HG02571 (cell line): ENCODE data around the gene PLSCR1.
"Not testable (repeated sequence)": the region's sequence is repeated elsewhere in the genome, so short reads cannot be mapped to it uniquely, and the experiment has no call there.

Source experiments
- ATAC-seq: cut with Tn5 transposase; IDR thresholded peaks from one replicate; pipeline ENCODE4 v1.9.1; 2021; ENCODE audit warnings: mild to moderate bottlenecking, moderate library complexity; ENCODE audit not compliant: unreplicated experiment

PLSCR1 gene

DNA sequence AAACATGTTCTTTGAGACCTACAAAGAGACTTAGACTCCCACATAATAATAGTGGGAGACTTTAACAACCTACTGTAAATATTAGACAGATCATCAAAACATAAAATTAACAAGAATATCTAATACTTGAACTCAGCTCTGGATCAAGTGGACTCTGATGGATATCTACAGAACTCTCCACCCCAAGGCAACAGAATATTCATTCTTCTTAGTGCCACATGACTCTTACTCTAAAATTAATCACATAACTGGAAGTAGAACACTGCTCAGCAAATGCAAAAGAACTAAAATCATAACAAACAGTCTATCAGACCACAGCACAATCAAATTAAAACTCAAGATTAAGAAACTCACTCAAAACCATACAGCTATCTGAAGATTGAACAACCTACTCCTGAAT lies 59.1 kb downstream of the PLSCR1 start:
- ATAC-seq, result no peak

- no peak for ATAC-seq
These were observed 68.2 kb downstream of the PLSCR1 start for GRCh38 chr3:146476094-146476740.

DNA sequence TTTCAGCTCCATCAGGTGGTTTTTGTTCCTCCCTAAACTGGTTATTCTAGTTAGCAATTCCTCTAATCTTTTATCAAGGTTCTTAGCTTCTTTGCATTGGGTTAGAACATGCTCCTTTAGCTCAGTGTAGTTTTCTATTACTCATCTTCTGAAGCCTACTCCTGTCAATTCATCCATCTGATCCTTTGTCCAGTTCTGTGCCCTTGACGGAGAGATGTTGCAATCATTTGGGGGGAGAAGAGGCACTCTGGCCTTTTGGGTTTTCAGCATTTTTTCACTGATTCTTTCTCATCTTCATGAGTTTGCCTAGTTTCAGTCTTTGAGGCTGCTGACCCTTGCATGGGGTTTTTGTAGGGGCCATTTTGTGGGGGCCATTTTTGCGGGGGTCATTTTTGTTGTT lies 69.4 kb downstream of the PLSCR1 start:
- ATAC-seq, result not testable (repeated sequence)

DNA sequence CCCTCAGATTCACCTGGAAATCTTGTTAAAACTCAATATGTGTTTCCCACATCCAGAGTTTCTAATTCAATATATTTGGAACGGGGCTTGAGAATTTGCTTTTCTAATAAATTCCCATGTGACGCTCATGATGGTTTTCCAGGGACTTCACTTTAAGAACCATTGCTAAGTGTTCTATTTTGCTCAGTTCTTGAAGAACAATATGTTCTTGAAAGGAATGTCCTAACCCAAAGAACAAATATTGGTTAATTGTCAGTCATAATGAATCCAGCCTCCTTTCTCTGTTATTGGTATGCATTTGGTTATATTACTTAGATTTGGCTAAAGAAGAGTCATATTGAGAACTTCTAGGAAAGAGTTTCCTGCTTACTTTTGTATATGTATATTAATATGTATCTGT lies 70.7 kb downstream of the PLSCR1 start:
- ATAC-seq, result no peak

DNA sequence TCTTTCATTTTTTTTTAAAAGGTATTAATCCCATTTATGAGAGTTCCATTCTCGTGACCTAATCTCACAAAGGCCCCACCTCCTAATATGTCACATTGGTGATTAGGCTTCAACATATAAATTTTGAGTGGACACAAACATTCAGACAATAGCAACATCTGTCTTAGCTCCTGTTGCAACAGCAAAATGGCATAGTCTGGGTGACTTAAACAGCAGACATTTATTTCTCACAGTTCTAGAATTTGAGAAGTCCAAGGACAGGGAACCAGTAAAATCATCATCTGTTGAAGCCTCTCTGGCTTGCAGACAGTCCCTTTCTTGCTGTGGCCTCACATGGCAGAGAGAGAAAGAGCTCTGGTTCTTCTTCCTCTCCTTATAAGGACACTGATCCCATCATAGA lies 71.8 kb downstream of the PLSCR1 start:
- ATAC-seq, result no peak

DNA sequence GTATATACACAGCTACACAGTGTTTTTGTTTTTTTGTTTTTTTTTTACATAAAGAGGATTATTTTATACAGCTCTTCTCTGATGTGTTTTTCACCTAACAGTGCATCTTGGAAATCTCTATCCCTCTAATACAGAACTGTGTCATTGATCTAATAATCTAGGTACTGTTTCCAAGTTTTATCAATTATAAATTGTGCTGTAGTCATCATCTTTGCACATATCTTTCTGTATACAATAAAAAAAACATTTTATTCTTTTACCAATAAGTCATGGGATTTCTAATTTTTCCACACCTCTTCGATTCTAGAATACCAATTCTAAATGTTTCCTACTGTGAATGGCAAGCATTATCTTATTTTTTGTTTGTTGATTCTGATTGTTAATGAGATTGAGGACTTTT lies 73.4 kb downstream of the PLSCR1 start:
- ATAC-seq, result no peak

GRCh38 chr3:146470425-146470990 lies 73.9 kb downstream of the PLSCR1 start:
- ATAC-seq, result no peak

- ATAC-seq, result peak; percentile 97
These were observed 75.0 kb downstream of the PLSCR1 start, which contains the start of gene PLSCR2 for GRCh38 chr3:146469150-146470017. PLSCR2 (minus strand) TSS chr3:146469561; CDS start chr3:146459904, 9,657 bp downstream.

DNA sequence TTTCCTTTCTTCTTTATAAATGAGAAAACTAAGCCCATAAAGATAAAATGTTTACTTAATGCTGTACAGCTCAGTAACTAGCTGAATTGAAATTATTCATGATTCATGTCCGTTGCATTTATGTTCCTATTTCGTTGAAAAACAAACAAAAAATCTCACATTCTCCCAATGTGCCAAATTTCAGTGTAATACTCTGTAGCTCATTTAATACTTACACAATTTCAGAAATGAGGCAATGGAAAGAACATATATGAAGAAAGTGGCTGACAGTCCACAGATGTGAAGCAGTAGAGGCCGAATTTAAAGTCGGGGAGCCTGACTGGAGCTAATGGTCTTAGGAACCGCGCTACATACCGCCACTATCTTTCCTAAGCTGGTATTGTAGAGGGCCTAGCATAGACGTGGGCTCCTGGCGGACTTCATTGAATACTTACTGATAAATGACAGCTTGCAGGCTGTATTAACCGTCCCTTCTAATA lies 75.7 kb downstream of the PLSCR1 start:
- no peak for ATAC-seq

DNA sequence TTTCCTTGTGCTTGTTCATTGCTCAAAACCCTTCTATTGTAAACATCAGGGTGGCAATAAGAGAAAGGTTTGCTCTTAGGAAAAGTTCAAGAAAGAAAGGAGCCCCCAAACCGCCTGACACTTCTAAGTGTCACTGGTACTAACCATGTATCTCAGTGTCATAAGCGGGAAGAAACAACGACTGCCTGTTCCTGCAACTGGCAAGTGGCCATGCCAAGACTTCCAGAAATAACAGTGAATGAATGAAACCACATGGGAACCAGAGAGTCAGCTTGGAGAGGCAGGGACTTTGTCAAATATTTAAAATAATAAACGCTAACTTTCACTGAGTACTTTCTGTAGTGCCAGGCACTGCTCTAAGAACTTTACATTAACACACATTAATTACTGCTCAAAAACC lies 76.2 kb downstream of the PLSCR1 start:
- ATAC-seq, result no peak

DNA sequence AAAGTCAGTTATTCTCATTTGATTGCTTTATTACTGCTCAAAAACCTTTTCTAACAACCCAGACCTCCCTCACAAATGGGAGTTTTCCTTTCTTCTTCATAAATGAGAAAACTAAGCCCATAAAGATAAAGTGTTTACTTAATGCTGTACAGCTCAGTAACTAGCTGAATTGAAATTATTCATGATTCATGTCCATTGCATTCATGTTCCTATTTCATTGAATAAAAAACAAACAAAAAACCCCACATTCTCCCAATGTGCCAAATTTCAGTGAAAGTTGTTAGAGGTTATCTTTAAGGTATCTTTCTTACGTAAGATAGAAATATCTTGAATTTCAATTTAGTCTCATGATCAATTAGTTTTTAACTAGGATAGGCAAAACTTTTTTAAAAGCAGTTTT lies 77.8 kb downstream of the PLSCR1 start:
- ATAC-seq, result no peak

DNA sequence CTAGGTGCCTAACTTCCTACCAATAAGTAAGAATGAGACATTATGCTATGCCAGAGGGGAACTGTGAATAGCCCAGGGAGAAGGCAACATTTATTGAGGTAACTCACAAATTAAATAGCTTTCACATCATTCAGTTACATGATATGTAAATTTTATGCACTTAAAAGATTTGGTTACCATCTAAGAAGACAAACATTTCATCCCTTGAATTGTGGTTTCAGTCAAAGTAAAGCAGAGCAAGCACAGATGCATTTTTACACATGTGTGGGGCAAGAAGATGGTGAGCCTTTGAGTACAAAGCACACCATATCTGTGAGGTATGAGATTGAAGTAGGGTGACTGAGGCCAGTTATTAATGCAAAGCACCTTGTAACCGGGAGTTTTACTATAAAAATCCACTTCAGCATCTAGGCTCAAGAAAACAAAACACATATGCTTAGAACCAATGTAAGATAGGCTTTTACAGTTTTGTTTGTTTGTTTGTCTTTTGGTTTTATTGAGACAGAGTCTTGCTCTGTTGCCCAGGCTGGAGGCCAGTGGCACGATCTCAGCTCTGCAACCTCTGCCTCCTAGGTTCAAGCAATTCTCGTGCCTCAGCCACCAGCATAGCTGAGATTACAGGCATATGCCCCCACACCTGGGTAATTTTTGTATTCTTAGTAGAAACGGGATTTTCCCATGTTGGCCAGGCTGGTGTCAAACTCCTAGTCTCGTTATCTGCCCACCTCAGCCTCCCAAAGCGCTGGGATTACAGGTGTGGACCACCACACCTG lies 78.5 kb downstream of the PLSCR1 start:
- ATAC-seq, result no peak
